Measurements from ENCODE around the gene CALN1. TPM values are rescaled to one million over a fixed set of nuclear protein-coding genes. Genes with fewer than 3 reads are reported as not detected.

Gene CALN1
- total and polyA plus RNA-seq, 2 experiments from 2014 or later, result 7.6 to 14.5 TPM

DNA sequence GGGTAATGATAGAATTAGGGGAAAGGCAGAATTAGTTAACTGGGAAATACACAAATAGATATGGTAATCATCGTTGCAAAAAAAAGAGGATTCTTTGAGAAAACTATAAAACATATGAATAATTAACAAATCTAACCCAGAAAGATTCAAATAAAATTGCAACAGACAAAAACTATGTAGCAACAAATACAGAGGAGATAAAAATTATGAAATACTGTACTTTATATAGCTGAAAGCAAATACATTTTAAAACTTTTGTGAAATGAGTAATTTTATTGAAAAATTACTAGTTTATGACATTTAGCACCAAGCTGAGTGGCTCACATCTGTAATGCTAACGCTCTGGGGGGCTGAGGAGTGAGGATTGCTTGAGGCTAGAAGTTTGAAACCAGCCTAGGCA lies 356.7 kb downstream of the CALN1 start:
- no peaks in the 10 kb centered on the region for H3K9me2 ChIP-seq (ENCODE audit: insufficient read depth)
- H4K20me1 ChIP-seq (replicated peaks; ENCODE audit: insufficient read depth), result no peaks in the 10 kb centered on the region
- no peak for TF ChIP-seq CTCF (conservative IDR thresholded peaks at IDR 0.05; ENCODE audit: low read depth in 2 of 2)
- no peak for TF ChIP-seq EZH2phosphoT487 (IDR thresholded peaks at IDR 0.05; ENCODE audit: unreplicated experiment)
- no peak for TF ChIP-seq ETS1 (IDR thresholded peaks at IDR 0.05)
- no peak for TF ChIP-seq JUNB (IDR thresholded peaks at IDR 0.05; ENCODE audit: unreplicated experiment)
- TF ChIP-seq ZNF331 (CRISPR knock-in tag; IDR thresholded peaks at IDR 0.05; ENCODE audit: low read depth), result no peak
- TF ChIP-seq, protein P1, sequence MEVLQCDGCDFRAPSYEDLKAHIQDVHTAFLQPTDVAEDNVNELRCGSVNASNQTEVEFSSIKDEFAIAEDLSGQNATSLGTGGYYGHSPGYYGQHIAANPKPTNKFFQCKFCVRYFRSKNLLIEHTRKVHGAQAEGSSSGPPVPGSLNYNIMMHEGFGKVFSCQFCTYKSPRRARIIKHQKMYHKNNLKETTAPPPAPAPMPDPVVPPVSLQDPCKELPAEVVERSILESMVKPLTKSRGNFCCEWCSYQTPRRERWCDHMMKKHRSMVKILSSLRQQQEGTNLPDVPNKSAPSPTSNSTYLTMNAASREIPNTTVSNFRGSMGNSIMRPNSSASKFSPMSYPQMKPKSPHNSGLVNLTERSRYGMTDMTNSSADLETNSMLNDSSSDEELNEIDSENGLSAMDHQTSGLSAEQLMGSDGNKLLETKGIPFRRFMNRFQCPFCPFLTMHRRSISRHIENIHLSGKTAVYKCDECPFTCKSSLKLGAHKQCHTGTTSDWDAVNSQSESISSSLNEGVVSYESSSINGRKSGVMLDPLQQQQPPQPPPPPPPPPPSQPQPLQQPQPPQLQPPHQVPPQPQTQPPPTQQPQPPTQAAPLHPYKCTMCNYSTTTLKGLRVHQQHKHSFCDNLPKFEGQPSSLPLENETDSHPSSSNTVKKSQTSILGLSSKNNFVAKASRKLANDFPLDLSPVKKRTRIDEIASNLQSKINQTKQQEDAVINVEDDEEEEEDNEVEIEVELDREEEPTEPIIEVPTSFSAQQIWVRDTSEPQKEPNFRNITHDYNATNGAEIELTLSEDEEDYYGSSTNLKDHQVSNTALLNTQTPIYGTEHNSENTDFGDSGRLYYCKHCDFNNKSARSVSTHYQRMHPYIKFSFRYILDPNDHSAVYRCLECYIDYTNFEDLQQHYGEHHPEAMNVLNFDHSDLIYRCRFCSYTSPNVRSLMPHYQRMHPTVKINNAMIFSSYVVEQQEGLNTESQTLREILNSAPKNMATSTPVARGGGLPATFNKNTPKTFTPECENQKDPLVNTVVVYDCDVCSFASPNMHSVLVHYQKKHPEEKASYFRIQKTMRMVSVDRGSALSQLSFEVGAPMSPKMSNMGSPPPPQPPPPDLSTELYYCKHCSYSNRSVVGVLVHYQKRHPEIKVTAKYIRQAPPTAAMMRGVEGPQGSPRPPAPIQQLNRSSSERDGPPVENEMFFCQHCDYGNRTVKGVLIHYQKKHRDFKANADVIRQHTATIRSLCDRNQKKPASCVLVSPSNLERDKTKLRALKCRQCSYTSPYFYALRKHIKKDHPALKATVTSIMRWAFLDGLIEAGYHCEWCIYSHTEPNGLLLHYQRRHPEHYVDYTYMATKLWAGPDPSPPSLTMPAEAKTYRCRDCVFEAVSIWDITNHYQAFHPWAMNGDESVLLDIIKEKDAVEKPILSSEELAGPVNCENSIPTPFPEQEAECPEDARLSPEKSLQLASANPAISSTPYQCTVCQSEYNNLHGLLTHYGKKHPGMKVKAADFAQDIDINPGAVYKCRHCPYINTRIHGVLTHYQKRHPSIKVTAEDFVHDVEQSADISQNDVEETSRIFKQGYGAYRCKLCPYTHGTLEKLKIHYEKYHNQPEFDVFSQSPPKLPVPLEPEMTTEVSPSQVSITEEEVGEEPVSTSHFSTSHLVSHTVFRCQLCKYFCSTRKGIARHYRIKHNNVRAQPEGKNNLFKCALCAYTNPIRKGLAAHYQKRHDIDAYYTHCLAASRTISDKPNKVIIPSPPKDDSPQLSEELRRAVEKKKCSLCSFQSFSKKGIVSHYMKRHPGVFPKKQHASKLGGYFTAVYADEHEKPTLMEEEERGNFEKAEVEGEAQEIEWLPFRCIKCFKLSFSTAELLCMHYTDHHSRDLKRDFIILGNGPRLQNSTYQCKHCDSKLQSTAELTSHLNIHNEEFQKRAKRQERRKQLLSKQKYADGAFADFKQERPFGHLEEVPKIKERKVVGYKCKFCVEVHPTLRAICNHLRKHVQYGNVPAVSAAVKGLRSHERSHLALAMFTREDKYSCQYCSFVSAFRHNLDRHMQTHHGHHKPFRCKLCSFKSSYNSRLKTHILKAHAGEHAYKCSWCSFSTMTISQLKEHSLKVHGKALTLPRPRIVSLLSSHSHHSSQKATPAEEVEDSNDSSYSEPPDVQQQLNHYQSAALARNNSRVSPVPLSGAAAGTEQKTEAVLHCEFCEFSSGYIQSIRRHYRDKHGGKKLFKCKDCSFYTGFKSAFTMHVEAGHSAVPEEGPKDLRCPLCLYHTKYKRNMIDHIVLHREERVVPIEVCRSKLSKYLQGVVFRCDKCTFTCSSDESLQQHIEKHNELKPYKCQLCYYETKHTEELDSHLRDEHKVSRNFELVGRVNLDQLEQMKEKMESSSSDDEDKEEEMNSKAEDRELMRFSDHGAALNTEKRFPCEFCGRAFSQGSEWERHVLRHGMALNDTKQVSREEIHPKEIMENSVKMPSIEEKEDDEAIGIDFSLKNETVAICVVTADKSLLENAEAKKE (CRISPR knock-in tag; IDR thresholded peaks at IDR 0.05), result no peak
- no peak for TF ChIP-seq NANOG (IDR thresholded peaks at IDR 0.05; ENCODE audit: borderline replicate concordance)
- TF ChIP-seq STAT1 (IDR thresholded peaks at IDR 0.05; ENCODE audit: unreplicated experiment), result no peak
- TF ChIP-seq CREB1 (CRISPR knock-in tag; IDR thresholded peaks at IDR 0.05; ENCODE audit: low read depth), result no peak
- no peak for TF ChIP-seq EZH2 (IDR thresholded peaks at IDR 0.05; ENCODE audit: low read depth, unreplicated experiment)
- no peak for TF ChIP-seq ZNF114 (CRISPR knock-in tag; IDR thresholded peaks at IDR 0.05)
- TF ChIP-seq, protein P2, sequence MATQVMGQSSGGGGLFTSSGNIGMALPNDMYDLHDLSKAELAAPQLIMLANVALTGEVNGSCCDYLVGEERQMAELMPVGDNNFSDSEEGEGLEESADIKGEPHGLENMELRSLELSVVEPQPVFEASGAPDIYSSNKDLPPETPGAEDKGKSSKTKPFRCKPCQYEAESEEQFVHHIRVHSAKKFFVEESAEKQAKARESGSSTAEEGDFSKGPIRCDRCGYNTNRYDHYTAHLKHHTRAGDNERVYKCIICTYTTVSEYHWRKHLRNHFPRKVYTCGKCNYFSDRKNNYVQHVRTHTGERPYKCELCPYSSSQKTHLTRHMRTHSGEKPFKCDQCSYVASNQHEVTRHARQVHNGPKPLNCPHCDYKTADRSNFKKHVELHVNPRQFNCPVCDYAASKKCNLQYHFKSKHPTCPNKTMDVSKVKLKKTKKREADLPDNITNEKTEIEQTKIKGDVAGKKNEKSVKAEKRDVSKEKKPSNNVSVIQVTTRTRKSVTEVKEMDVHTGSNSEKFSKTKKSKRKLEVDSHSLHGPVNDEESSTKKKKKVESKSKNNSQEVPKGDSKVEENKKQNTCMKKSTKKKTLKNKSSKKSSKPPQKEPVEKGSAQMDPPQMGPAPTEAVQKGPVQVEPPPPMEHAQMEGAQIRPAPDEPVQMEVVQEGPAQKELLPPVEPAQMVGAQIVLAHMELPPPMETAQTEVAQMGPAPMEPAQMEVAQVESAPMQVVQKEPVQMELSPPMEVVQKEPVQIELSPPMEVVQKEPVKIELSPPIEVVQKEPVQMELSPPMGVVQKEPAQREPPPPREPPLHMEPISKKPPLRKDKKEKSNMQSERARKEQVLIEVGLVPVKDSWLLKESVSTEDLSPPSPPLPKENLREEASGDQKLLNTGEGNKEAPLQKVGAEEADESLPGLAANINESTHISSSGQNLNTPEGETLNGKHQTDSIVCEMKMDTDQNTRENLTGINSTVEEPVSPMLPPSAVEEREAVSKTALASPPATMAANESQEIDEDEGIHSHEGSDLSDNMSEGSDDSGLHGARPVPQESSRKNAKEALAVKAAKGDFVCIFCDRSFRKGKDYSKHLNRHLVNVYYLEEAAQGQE (IDR thresholded peaks at IDR 0.05; ENCODE audit: unreplicated experiment), result no peak
- no peak for TF ChIP-seq POLR2AphosphoS5 (IDR thresholded peaks at IDR 0.05; ENCODE audit: low read depth)
- Mint-ChIP-seq H3K4me1 (no peaks in the 10 kb centered on the region), H3K36me3 (ENCODE audit: low read depth) (peaks cover 6% of the 10 kb centered on the region; the same call in 2 of the 3 replicates), H3K9me3 (peaks cover 6% of the 10 kb centered on the region; the same call in 2 of the 3 replicates), H3K27me3 (ENCODE audit: insufficient read depth, low read depth, poor library complexity) (peaks cover 2% of the 10 kb centered on the region), H3K27ac (no peak overlapping the region), H3K4me3 (no peak overlapping the region)
- ATAC-seq (no peak), DNase-seq (ENCODE audit: low spot score) (no peak)
- no peak overlapping the region for H3K4me2 ChIP-seq
- no peak overlapping the region for H2AFZ ChIP-seq
- H3K27me3 ChIP-seq (ENCODE audit: insufficient read depth), result no peaks in the 10 kb centered on the region
- H3K4me1 ChIP-seq (ENCODE audit: insufficient read depth), result no peaks in the 10 kb centered on the region
- no peaks in the 10 kb centered on the region for H3F3A ChIP-seq (replicated peaks; ENCODE audit: low read depth)
- H3K36me3 ChIP-seq (ENCODE audit: insufficient read depth), result no peaks in the 10 kb centered on the region
- H3K4me3 ChIP-seq, result no peak overlapping the region
- no peaks in the 10 kb centered on the region for H3K79me2 ChIP-seq (replicated peaks; ENCODE audit: insufficient read depth)
- no peak overlapping the region for H3K27ac ChIP-seq (ENCODE audit: low read depth)

Measured in GM23338 (cell line).